GM18498 (cell line): ENCODE measurements around the gene NEK8.
"Not testable (repeated sequence)": the region's sequence is repeated elsewhere in the genome, so short reads cannot be mapped to it uniquely, and the experiment has no call there.

Source experiments
- ATAC-seq: cut with Tn5 transposase; IDR thresholded peaks from one replicate; pipeline ENCODE4 v1.9.1; 2021; ENCODE audit warnings: mild to moderate bottlenecking, moderate library complexity; ENCODE audit not compliant: unreplicated experiment

Gene NEK8

GRCh38 chr17:28760601-28761562 lies 32.3 kb downstream of the NEK8 start:
- no peak for ATAC-seq

GRCh38 chr17:28763137-28763799 lies 34.7 kb downstream of the NEK8 start:
- peak; percentile 69 for ATAC-seq

- ATAC-seq, result peak; percentile 37
Measured at GRCh38 chr17:28763804-28764266, 35.2 kb downstream of the NEK8 start.

- ATAC-seq, result no peak
Measured at GRCh38 chr17:28765038-28765437, 36.5 kb downstream of the NEK8 start.

- no peak for ATAC-seq
Measured at GRCh38 chr17:28773736-28774135, 45.1 kb downstream of the NEK8 start.

GRCh38 chr17:28774206-28774605 lies 45.6 kb downstream of the NEK8 start:
- ATAC-seq, result no peak

- no peak for ATAC-seq
Measured at GRCh38 chr17:28777178-28777577, 48.6 kb downstream of the NEK8 start.

GRCh38 chr17:28779601-28780000 lies 51.0 kb downstream of the NEK8 start:
- ATAC-seq, result not testable (repeated sequence)

- no peak for ATAC-seq
Measured at GRCh38 chr17:28783161-28783560, 54.6 kb downstream of the NEK8 start.

GRCh38 chr17:28788100-28788499 lies 59.5 kb downstream of the NEK8 start:
- no peak for ATAC-seq
